GM12878 (cell line): ENCODE data around the gene ENDOG. TPM values are rescaled to one million over a fixed set of nuclear protein-coding genes. Genes with fewer than 3 reads are reported as not detected.
A peak's percentile ranks its signal among the peaks of the same experiment; 100 is the strongest.

Experiments
- BACH1 ChIP-seq: fragments of 450-650 bp; IDR thresholded peaks from 2 replicates; pipeline ENCODE4 v1.6.1; 2017; ENCODE audit warnings: mild to moderate bottlenecking, borderline replicate concordance
- BHLHE40 ChIP-seq, 2 experiments: fragments of 450-650 bp in 1 of 2; IDR thresholded peaks; 2 replicates each; pipeline ENCODE4 v1.6.1; 2011 to 2017; ENCODE audit warnings: low read depth in 2 of 2, borderline replicate concordance in 1 of 2, improper control_type of control experiment in 1 of 2, low read length in 1 of 2, mild to moderate bottlenecking in 1 of 2
- CBFB ChIP-seq: IDR thresholded peaks from 2 replicates; pipeline ENCODE4 v1.6.1; 2016; ENCODE audit warnings: antibody characterized with exemption, low read depth
- CBX3 ChIP-seq: fragments of 200-600 bp; sonication (generic); IDR thresholded peaks from 2 replicates; pipeline ENCODE4 v1.6.1; 2016; ENCODE audit warnings: low read depth, borderline replicate concordance
- CHD1 ChIP-seq: IDR thresholded peaks from 2 replicates; pipeline ENCODE4 v1.6.1; 2012; ENCODE audit warnings: low read depth, low read length, improper control_type of control experiment
- CTCF ChIP-seq, 3 experiments: IDR thresholded peaks in 2 of 3; conservative IDR thresholded peaks in 1 of 3; 2 replicates each; pipeline ENCODE4 v1.5.1; 2011; ENCODE audit warnings: low read depth in 3 of 3, low read length in 3 of 3, mild to moderate bottlenecking in 3 of 3, control low read depth in 2 of 3, moderate library complexity in 2 of 3, inconsistent platforms in 1 of 3, mixed read lengths in 1 of 3; ENCODE audit not compliant: control insufficient read depth in 2 of 3, insufficient read depth in 1 of 3; ENCODE audit errors: extremely low read depth in 1 of 3
- CUX1 ChIP-seq: IDR thresholded peaks from 2 replicates; pipeline ENCODE4 v1.6.1; 2012; ENCODE audit warnings: improper control_type of control experiment, low read depth, low read length; ENCODE audit not compliant: insufficient replicate concordance
- MTA3 ChIP-seq: IDR thresholded peaks from 2 replicates; pipeline ENCODE4 v1.6.1; 2012; ENCODE audit warnings: low read length, inconsistent platforms, borderline replicate concordance
- NFIC ChIP-seq: IDR thresholded peaks from 2 replicates; pipeline ENCODE4 v1.6.1; 2012; ENCODE audit warnings: low read depth, mild to moderate bottlenecking, inconsistent platforms, low read length, moderate library complexity
- NFXL1 ChIP-seq: fragments of 450-650 bp; IDR thresholded peaks from 2 replicates; pipeline ENCODE4 v1.6.1; 2017; ENCODE audit warnings: antibody characterized with exemption, mild to moderate bottlenecking, borderline replicate concordance
- NR2C1 ChIP-seq: fragments of 450-650 bp; IDR thresholded peaks from 2 replicates; pipeline ENCODE4 v1.6.1; 2017; ENCODE audit warnings: antibody characterized with exemption, mild to moderate bottlenecking, moderate library complexity
- POLR2A ChIP-seq: IDR thresholded peaks from 2 replicates; pipeline ENCODE4 v1.6.1; 2011; ENCODE audit warnings: low read depth, mild to moderate bottlenecking, low read length
- SPI1 ChIP-seq: IDR thresholded peaks from 2 replicates; pipeline ENCODE4 v1.6.1; 2011; ENCODE audit warnings: low read depth, mild to moderate bottlenecking, low read length, moderate library complexity, borderline replicate concordance; ENCODE audit not compliant: insufficient read depth
- SREBF1 ChIP-seq: IDR thresholded peaks from 2 replicates; pipeline ENCODE4 v1.6.1; 2012; ENCODE audit warnings: mild to moderate bottlenecking, low read length
- TBL1XR1 ChIP-seq: IDR thresholded peaks from 2 replicates; pipeline ENCODE4 v1.6.1; 2012; ENCODE audit warnings: low read depth, low read length, improper control_type of control experiment
- TCF12 ChIP-seq: IDR thresholded peaks from 2 replicates; pipeline ENCODE4 v1.6.1; 2011; ENCODE audit warnings: low read depth, mild to moderate bottlenecking, low read length
- TCF7 ChIP-seq: IDR thresholded peaks from 2 replicates; pipeline ENCODE4 v1.6.1; 2014; ENCODE audit warnings: antibody characterized with exemption, borderline replicate concordance
- ZNF622 ChIP-seq: fragments of 450-650 bp; IDR thresholded peaks from 2 replicates; pipeline ENCODE4 v1.6.1; 2017; ENCODE audit warnings: mild to moderate bottlenecking, inconsistent platforms
- polyA plus RNA-seq, 11 experiments: library from polyadenylated mRNA; depleted of rRNA in 4 of 11; unstranded in 6 of 11; stranded (reverse) in 5 of 11; fragments of >200 nt; fragmentation: Nextera tagmentation in 4 of 11; fragmentation: Illumina TruSeq in 1 of 11; extraction: Ambion mirVana in 4 of 11; extraction: Trizol in 1 of 11; gene quantifications; 1 replicate in 1 of 11; 2 replicates in 10 of 11; pipeline versions ENCODE4 v1.2.1 to v1.2.3, GENCODE V29; 2011 to 2016; ENCODE audit warnings: inconsistent platforms in 2 of 11, missing spikeins in 2 of 11, low read depth in 1 of 11
- total RNA-seq, 4 experiments: library from RNA; depleted of rRNA in 3 of 4; stranded (reverse); fragments of >200 nt in 3 of 4; fragmentation: Illumina TruSeq in 1 of 4; extraction: Trizol in 1 of 4; gene quantifications; 2 replicates each; pipeline versions ENCODE4 v1.2.1 to v1.2.3, GENCODE V29; 2013 to 2021
- TF ChIP-seq, protein P1 (sequence below): fragments of 450-650 bp; formaldehyde crosslinking; IDR thresholded peaks from 2 replicates; pipeline ENCODE4 v1.4.0; 2020; ENCODE audit warnings: mild to moderate bottlenecking, moderate library complexity

Gene ENDOG
- total and polyA plus RNA-seq, 10 of the 15 experiments (the other 5 are each of a cell fraction or from before 2014, with no cell fraction given), result 0.84 to 29.2 (median 9.0) TPM

DNA sequence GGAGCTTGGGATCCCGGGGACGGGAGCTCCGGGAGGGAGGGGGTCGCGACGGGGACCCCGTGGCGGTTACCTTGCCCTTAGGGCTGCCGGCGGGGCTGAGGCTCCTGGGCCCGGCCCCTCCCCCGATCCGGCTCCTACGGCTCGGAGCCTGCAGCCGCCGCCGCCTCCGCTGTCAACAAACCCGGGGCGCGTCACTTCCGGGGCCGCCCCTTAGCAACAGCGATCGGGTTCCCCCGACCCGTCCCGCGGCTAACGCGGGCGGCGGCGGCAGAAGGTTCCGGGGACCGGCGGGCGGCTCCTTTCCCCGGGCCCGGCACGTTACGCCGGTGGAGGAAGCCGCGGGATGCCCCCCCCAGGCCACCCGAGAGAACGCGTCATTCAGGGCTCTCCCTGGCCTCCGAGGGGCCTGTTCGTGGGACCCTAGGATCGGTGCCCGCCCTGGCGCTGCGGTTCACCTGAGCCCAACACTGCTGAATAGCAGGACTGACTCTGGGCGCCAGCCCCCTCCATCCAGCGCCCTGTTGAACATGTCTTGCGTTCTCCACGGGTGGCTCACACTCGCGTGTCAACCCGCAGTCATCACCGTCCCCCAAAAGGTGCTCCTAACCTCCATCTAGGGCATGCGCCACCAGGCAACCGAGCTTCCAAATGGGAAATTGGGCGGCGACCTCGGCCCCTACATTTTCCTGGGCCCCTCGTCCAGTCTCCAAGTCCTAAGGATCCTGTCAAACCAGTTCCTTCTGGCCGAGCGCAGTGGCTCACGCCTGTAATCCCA, 46.4 kb upstream of the ENDOG start, which contains the start of gene ZER1 (continued):
- TF ChIP-seq NFXL1 (no peak), CBX3 (no peak), POLR2A (peak; percentile 84), CUX1 (no peak), NFIC (no peak), CBFB (0 out of 2 replicates have a peak, but pooled peaks have one; percentile 44), TBL1XR1 (peak; percentile 58; the same call in 1 of the 2 replicates), TCF12 (peak; percentile 76; the same call in 1 of the 2 replicates), MTA3 (no peak), SREBF1 (peak; percentile 63; the same call in 1 of the 2 replicates), ZNF622 (no peak), BHLHE40 (IDR thresholded peaks at IDR 0.05; ENCODE audit: borderline replicate concordance in 1 of 2, low read depth in 2 of 2, low read length in 1 of 2) (peak; percentile 90 to 98), NR2C1 (peak; percentile 88), CHD1 (no peak), BACH1 (peak; percentile 91), CTCF (IDR thresholded peaks at IDR 0.05 in 2 of 3, conservative IDR thresholded peaks at IDR 0.05 in 1 of 3; ENCODE audit: control insufficient read depth in 2 of 3, extremely low read depth in 1 of 3, insufficient read depth in 1 of 3, low read depth in 3 of 3, low read length in 3 of 3) (peak in 1 of 3 experiments; percentile 9; a peak in 2 of 6 replicates), SPI1 (no peak), TCF7 (no peak)
- TF ChIP-seq, protein P1, sequence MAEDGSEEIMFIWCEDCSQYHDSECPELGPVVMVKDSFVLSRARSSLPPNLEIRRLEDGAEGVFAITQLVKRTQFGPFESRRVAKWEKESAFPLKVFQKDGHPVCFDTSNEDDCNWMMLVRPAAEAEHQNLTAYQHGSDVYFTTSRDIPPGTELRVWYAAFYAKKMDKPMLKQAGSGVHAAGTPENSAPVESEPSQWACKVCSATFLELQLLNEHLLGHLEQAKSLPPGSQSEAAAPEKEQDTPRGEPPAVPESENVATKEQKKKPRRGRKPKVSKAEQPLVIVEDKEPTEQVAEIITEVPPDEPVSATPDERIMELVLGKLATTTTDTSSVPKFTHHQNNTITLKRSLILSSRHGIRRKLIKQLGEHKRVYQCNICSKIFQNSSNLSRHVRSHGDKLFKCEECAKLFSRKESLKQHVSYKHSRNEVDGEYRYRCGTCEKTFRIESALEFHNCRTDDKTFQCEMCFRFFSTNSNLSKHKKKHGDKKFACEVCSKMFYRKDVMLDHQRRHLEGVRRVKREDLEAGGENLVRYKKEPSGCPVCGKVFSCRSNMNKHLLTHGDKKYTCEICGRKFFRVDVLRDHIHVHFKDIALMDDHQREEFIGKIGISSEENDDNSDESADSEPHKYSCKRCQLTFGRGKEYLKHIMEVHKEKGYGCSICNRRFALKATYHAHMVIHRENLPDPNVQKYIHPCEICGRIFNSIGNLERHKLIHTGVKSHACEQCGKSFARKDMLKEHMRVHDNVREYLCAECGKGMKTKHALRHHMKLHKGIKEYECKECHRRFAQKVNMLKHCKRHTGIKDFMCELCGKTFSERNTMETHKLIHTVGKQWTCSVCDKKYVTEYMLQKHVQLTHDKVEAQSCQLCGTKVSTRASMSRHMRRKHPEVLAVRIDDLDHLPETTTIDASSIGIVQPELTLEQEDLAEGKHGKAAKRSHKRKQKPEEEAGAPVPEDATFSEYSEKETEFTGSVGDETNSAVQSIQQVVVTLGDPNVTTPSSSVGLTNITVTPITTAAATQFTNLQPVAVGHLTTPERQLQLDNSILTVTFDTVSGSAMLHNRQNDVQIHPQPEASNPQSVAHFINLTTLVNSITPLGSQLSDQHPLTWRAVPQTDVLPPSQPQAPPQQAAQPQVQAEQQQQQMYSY (CRISPR knock-in tag), result no peak
